Fibroblast of lung (primary cell): ENCODE results near the gene NTRK3. TPM values are rescaled to one million over a fixed set of nuclear protein-coding genes. Genes with fewer than 3 reads are reported as not detected.

Experiments used
- DNase-seq, 2 donors: peaks; one replicate each; pipeline versions ENCODE4 v3.0.0 to v3.0.0-alpha.2; 2010; ENCODE audit warnings: low read depth in 2 of 2
- H2AFZ ChIP-seq: 2 replicates; pipeline ENCODE4 v1.5.1; 2012; ENCODE audit warnings: low read length, control low read depth, inconsistent platforms
- H3K27ac ChIP-seq: 2 replicates; pipeline ENCODE4 v1.5.1; 2011; ENCODE audit warnings: low read length, control low read depth; ENCODE audit not compliant: insufficient read depth
- H3K27me3 ChIP-seq: 2 replicates; pipeline ENCODE4 v1.5.1; 2011; ENCODE audit warnings: mild to moderate bottlenecking, low read length; ENCODE audit not compliant: control insufficient read depth, insufficient read depth
- H3K36me3 ChIP-seq: 2 replicates; pipeline ENCODE4 v1.5.1; 2011; ENCODE audit warnings: low read length; ENCODE audit not compliant: control insufficient read depth, insufficient read depth
- H3K4me1 ChIP-seq: 2 replicates; pipeline ENCODE4 v1.5.1; 2011; ENCODE audit warnings: low read length; ENCODE audit not compliant: control insufficient read depth, insufficient read depth; ENCODE audit errors: extremely low read depth
- H3K4me2 ChIP-seq: 2 replicates; pipeline ENCODE4 v1.5.1; 2011; ENCODE audit warnings: low read length, control low read depth; ENCODE audit not compliant: insufficient read depth; ENCODE audit errors: extremely low read depth
- H3K4me3 ChIP-seq, 4 experiments: fragments of 200-600 bp in 1 of 4; sonication (generic) in 1 of 4; replicated peaks in 1 of 4; 2 replicates each; pipeline ENCODE4 v1.5.1; 2011 to 2016; ENCODE audit warnings: low read length in 4 of 4, low read depth in 3 of 4, mild to moderate bottlenecking in 3 of 4, control low read depth in 2 of 4, inconsistent platforms in 1 of 4, mixed read lengths in 1 of 4; ENCODE audit not compliant: insufficient read depth in 1 of 4; ENCODE audit errors: control extremely low read depth in 1 of 4
- H3K79me2 ChIP-seq: 2 replicates; pipeline ENCODE4 v1.5.1; 2012; ENCODE audit warnings: mild to moderate bottlenecking, low read length, inconsistent platforms; ENCODE audit not compliant: control insufficient read depth, insufficient read depth
- H3K9ac ChIP-seq: 2 replicates; pipeline ENCODE4 v1.5.1; 2011; ENCODE audit warnings: mild to moderate bottlenecking, low read length, control low read depth; ENCODE audit not compliant: insufficient read depth
- H3K9me3 ChIP-seq: 2 replicates; pipeline ENCODE4 v1.5.1; 2012; ENCODE audit warnings: low read depth, low read length; ENCODE audit not compliant: control insufficient read depth, insufficient read depth
- H4K20me1 ChIP-seq: 2 replicates; pipeline ENCODE4 v1.5.1; 2011; ENCODE audit warnings: low read length; ENCODE audit not compliant: control insufficient read depth, insufficient read depth; ENCODE audit errors: extremely low read depth
- CTCF ChIP-seq, 2 donors: IDR thresholded peaks in 1 of 2; conservative IDR thresholded peaks in 1 of 2; 1 replicate in 1 of 2; 2 replicates in 1 of 2; pipeline ENCODE4 v1.5.1; 2011 to 2012; ENCODE audit warnings: low read length in 2 of 2, control low read depth in 1 of 2, inconsistent platforms in 1 of 2, low read depth in 1 of 2, mild to moderate bottlenecking in 1 of 2
- EZH2 ChIP-seq: IDR thresholded peaks from 2 replicates; pipeline ENCODE4 v1.5.1; 2012; ENCODE audit warnings: low read length, control low read depth, mild to moderate bottlenecking; ENCODE audit errors: missing control alignments
- polyA plus RNA-seq, 2 donors: library from polyadenylated mRNA; depleted of rRNA in 1 of 2; stranded (reverse) in 1 of 2; unstranded in 1 of 2; fragments of >200 nt; gene quantifications; 2 replicates each; pipeline ENCODE4 v1.2.1, GENCODE V29; 2011 to 2012; ENCODE audit warnings: missing spikeins in 1 of 2
- total RNA-seq: library from RNA; depleted of rRNA; stranded (reverse); fragments of >200 nt; gene quantifications from 2 replicates; pipeline ENCODE4 v1.2.1, GENCODE V29; 2014

NTRK3 gene
- total and polyA plus RNA-seq, 2 donors (not counting 1 experiment from before 2014, with no cell fraction given) = 0.06 TPM; not detected in 1

DNA sequence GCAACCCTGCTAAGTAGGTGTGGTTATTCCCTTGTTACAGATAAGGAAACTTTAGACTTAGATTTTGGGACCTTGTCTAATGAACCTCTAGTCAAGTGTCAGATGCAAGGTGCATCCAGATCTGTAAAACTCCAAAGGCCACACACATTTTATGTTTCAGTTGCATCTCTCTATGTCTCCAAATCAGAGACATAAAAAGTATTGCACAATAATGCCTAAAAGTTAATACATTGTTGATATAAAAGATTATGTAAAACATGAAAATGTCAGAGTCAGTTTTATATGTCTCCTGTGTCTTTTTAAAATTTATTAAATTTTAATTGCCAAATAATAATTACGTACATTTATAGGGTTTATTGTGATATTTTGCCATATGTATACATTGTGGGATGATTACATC is 408.5 kb downstream of the NTRK3 start:
- DNase-seq = no peak
- Histone ChIP-seq H3K9ac (no peak overlapping the region), H3K27me3 (no peaks in the 10 kb centered on the region), H2AFZ (no peak overlapping the region), H3K27ac (no peak overlapping the region), H4K20me1 (no peaks in the 10 kb centered on the region), H3K79me2 (no peaks in the 10 kb centered on the region), H3K4me1 (no peaks in the 10 kb centered on the region), H3K4me2 (no peak overlapping the region), H3K4me3 (no peak overlapping the region), H3K36me3 (no peaks in the 10 kb centered on the region), H3K9me3 (no peaks in the 10 kb centered on the region)
- no peak for TF ChIP-seq EZH2
- no peak for TF ChIP-seq CTCF (conservative IDR thresholded peaks at IDR 0.05 in 1 of 2, IDR thresholded peaks at IDR 0.05 in 1 of 2; ENCODE audit: low read depth in 1 of 2, low read length in 2 of 2)

- H3K4me2 ChIP-seq = no peak overlapping the region
- no peaks in the 10 kb centered on the region for H3K9me3 ChIP-seq
- no peaks in the 10 kb centered on the region for H3K79me2 ChIP-seq
- no peak overlapping the region for H3K9ac ChIP-seq
- TF ChIP-seq CTCF (conservative IDR thresholded peaks at IDR 0.05 in 1 of 2, IDR thresholded peaks at IDR 0.05 in 1 of 2; ENCODE audit: low read depth in 1 of 2, low read length in 2 of 2) (no peak), EZH2 (no peak)
- no peak overlapping the region for H3K4me3 ChIP-seq
- H3K27ac ChIP-seq = no peak overlapping the region
- no peak overlapping the region for H2AFZ ChIP-seq
- H4K20me1 ChIP-seq = no peaks in the 10 kb centered on the region
- no peaks in the 10 kb centered on the region for H3K36me3 ChIP-seq
- no peaks in the 10 kb centered on the region for H3K4me1 ChIP-seq
- peak in 1 of 2 donors; percentile 68 for DNase-seq
- no peaks in the 10 kb centered on the region for H3K27me3 ChIP-seq
These were observed 409.8 kb downstream of the NTRK3 start for GRCh38 chr15:87846746-87847145.

GRCh38 chr15:87843312-87843711 is 413.2 kb downstream of the NTRK3 start:
- H3K36me3 ChIP-seq = no peaks in the 10 kb centered on the region
- no peak for DNase-seq
- no peaks in the 10 kb centered on the region for H4K20me1 ChIP-seq
- H3K27ac ChIP-seq = no peak overlapping the region
- no peaks in the 10 kb centered on the region for H3K79me2 ChIP-seq
- no peak overlapping the region for H2AFZ ChIP-seq
- H3K4me3 ChIP-seq = no peak overlapping the region
- H3K9ac ChIP-seq = no peak overlapping the region
- TF ChIP-seq EZH2 (no peak), CTCF (conservative IDR thresholded peaks at IDR 0.05 in 1 of 2, IDR thresholded peaks at IDR 0.05 in 1 of 2; ENCODE audit: low read depth in 1 of 2, low read length in 2 of 2) (no peak)
- H3K4me2 ChIP-seq = no peak overlapping the region
- no peaks in the 10 kb centered on the region for H3K27me3 ChIP-seq
- H3K4me1 ChIP-seq = no peaks in the 10 kb centered on the region
- no peaks in the 10 kb centered on the region for H3K9me3 ChIP-seq
